CMK (cell line): Measurements from ENCODE around the gene CHCHD3.
"Not testable (repeated sequence)": the region's sequence is repeated elsewhere in the genome, so short reads cannot be mapped to it uniquely, and the experiment has no call there.

Experiments used
- DNase-seq: peaks from one replicate; pipeline ENCODE4 v3.0.0-alpha.2; 2010; ENCODE audit warnings: low read depth

CHCHD3 gene

DNA sequence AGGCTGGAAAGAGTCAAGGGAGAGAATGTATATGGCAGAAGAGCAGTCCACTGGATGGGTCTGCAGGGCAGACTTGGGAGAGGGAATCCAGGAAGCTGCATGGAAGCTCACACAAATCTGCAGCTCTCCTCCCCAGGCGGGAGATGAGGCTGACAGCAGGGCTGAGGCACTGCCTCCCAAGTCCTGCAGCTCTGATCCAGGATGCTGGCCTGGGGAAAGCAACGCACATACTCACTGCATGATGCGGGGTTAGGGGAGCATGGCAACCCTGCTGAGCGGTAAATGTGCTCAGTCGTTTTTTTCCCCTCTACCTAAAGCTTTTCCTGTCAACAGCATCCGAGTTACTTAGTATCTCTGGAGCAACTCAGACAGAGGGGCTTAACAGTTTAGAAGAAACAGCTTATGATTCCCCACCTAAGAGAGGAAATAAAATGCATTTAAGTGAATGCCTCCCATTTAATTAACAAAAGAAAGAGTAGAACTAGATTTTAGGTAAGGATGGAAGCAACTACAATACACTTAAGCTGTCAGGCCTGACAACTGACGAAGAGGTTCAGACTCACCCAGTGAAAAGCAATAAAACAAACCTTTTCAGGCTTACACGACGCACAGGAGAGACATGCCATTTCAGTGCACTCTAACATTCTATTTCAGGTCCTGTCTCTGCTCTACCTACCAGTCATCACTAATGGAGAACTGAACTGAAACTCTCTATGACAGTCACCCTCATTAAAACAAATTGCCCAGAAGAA lies 37.0 kb downstream of the CHCHD3 start:
- DNase-seq = no peak

DNA sequence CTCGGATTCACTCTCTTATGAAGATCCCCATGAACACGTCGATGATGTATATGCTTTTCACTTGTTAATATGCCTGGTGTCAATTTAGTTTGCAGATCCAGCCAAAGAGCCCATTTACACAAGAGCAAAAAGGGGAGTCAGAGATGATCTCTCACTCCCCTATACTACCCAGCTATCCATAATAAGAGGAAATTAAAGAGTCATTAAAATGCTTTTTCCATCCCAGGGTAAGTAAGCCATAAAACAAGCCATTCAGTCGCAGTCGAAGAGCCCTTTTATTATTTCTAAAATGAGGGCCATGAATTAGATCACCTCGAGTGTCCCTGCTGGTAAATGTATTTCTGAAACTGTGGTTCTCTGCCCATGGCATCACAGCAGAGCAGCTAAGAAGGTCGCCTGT lies 41.2 kb downstream of the CHCHD3 start:
- DNase-seq = no peak

DNA sequence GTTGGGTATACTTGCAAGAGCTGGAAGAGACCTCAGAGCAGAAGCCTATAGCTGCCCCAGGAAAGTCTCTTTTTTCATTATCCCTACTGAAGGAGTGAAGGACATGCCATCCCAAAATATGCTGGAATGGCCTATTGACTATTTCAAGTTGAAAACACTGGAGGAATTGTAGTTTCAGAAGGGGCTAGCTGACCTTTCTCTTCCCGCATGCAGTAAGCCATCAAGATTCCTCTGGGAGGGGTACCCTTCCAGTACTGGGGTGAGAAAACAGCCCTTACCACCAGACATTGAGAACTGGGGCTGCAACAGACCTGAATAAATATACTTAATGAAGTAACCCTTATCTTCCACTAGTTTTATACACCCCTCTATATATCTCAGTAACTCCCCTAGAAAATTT lies 41.7 kb downstream of the CHCHD3 start:
- no peak for DNase-seq

GRCh38 chr7:133039614-133040013 lies 42.3 kb downstream of the CHCHD3 start:
- DNase-seq = no peak

- DNase-seq = no peak
These were observed 45.6 kb downstream of the CHCHD3 start for GRCh38 chr7:133036289-133036688.

DNA sequence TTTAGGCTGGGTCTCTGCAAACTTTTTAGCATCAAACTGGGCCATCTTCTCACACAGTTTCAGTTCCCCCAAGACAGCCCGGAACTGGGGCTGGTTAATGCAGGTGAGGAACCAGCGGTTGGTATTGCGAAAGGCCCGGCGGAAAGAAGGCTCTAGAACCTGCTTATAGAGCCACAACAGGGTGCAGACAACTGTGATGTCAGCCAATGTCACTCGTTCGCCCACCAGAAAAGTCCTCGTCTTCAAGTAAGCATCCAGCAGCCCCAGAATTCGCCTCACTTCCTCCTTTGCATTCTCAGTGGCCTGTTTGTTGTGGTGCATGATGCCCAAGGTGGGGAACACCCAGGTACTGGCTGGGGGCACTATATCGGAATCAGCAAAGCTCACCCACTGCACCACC lies 46.6 kb downstream of the CHCHD3 start:
- not testable (repeated sequence) for DNase-seq

- DNase-seq = no peak
These were observed 51.5 kb downstream of the CHCHD3 start for GRCh38 chr7:133030346-133030745.

GRCh38 chr7:133029463-133029862 lies 52.4 kb downstream of the CHCHD3 start:
- no peak for DNase-seq

- no peak for DNase-seq
These were observed 54.5 kb downstream of the CHCHD3 start for GRCh38 chr7:133027397-133027796.

DNA sequence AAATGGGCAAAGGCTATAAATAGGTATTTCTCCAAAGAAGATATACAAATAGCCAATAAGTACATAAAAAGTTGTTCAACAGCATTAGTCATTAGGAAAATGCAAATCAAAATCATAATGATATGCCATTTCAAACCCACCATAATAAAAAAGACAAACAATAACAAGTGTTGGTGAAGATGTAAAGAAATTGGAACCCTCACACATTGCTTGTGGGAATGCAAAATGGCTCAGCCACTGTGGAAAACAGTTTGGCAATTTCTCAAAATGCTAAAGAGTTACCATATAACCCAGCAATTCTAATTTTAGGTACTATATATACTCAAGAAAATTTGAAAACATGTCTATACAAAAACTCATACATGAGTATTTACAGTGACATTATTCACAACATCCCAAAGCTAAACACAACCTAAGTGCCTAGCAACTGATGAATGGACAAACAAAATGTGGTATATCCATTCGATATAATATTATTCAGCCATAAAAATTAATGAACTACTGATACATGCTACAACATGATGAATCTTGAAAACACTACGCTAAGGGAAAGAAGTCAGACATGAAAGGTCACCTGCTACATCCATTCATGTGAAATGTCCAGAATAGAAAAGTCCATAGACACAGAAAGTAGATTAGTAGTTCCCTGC lies 55.6 kb downstream of the CHCHD3 start:
- no peak for DNase-seq

- DNase-seq = no peak
These were observed 56.8 kb downstream of the CHCHD3 start for GRCh38 chr7:133025056-133025455.

DNA sequence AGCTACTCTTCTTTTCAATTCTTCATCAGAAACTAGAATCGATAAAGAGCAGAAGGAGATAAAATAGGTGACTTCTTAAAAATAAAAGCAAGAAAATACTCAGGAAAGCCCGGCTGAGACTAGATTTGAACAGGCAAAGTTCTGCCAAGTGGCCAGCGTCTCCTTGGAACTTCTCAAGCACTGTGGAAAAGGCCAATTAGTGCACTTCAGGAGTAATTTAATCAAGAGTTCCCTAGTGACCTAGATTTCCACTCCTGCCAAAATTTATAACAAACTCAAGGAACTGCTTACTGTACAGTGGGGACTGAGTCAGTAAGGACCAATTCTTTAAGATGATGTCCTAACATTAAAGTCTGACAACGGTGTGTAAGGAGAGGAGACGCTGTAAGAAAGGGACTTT lies 57.3 kb downstream of the CHCHD3 start:
- DNase-seq = no peak

GRCh38 chr7:133023370-133024071 lies 58.4 kb downstream of the CHCHD3 start:
- no peak for DNase-seq

- no peak for DNase-seq
These were observed 59.2 kb downstream of the CHCHD3 start for GRCh38 chr7:133022661-133023060.

GRCh38 chr7:133021196-133021595 lies 60.7 kb downstream of the CHCHD3 start:
- DNase-seq = no peak

DNA sequence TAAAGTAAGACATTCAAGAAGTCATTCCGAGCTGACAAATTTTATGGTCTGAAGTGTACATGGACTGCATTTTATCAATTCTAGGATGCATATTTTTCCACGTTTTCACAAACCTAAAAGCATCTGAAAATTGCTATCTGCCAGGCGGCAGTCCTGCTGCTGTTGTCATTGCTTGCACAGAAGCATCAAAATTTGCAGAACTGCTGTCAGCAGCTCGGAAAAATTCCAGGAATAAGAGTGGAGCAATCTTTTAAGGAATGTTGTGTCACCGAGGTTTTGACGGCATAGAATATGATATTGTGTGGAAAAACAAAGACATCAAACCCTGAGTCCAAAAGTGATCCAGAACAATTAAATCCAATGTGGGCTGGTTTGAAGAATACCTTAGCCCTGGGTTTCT lies 61.4 kb downstream of the CHCHD3 start:
- no peak for DNase-seq

DNA sequence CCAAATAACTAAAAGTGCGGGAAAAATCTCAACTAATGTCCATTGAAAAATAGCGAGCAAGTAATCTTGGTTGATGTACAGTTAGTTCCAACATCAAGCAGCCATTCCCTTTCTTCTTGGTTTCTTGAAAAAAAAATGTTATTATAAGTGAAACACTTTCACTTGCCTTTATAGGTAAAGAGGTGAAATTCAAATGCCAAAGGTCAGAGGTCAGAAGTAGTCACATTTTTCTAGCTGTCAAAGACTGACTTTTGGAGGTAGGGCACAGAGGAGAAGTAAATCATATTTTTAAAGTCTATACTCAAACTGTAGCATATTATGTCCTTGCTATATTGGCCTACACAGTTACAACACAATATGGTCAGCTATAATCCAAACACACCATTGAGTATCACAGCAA lies 62.3 kb downstream of the CHCHD3 start:
- DNase-seq = no peak

DNA sequence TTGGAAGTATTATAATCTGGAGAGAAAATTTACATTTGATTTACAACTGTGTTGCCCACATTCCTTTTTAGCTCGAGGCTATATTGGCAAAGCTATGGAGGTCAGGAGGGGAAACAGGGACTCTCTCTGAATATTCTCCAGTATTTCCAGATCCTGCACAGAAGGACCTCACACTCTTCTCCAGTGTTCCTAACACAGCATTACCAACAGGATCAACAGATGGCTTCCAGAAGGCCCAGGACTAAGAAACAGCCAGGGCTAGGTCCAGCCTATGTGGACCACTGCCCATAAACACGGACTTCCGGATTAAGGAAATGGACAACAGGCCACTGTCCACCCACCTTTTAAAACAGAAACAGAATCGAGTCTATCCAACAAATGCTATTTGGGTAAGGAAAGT lies 65.3 kb downstream of the CHCHD3 start:
- no peak for DNase-seq

GRCh38 chr7:133015888-133016287 lies 66.0 kb downstream of the CHCHD3 start:
- DNase-seq = no peak

GRCh38 chr7:133011746-133012145 lies 70.1 kb downstream of the CHCHD3 start:
- no peak for DNase-seq

- no peak for DNase-seq
These were observed 72.3 kb downstream of the CHCHD3 start for GRCh38 chr7:133009426-133010252.

- no peak for DNase-seq
These were observed 73.9 kb downstream of the CHCHD3 start for GRCh38 chr7:133007961-133008360.
